T-helper 2 cell (primary cell): ENCODE measurements around the gene GRIK2.

Source experiments
- DNase-seq, 5 experiments: peaks; one replicate each; pipeline versions ENCODE4 v3.0.0 to v3.0.0-alpha.2; 2012 to 2022

Gene GRIK2

GRCh38 chr6:101803136-101803535 is 409.6 kb downstream of the GRIK2 start:
- no peak for DNase-seq

GRCh38 chr6:101806241-101806640 is 412.7 kb downstream of the GRIK2 start:
- no peak for DNase-seq

GRCh38 chr6:101811108-101811507 is 417.6 kb downstream of the GRIK2 start:
- DNase-seq = no peak

GRCh38 chr6:101816716-101817115 is 423.2 kb downstream of the GRIK2 start:
- no peak for DNase-seq

GRCh38 chr6:101818051-101818450 is 424.5 kb downstream of the GRIK2 start:
- no peak for DNase-seq

- DNase-seq = no peak
Observed at GRCh38 chr6:101824551-101825345, 431.2 kb downstream of the GRIK2 start.

- no peak for DNase-seq
Observed at GRCh38 chr6:101826269-101826668, 432.8 kb downstream of the GRIK2 start.

- DNase-seq = no peak
Observed at GRCh38 chr6:101826678-101827077, 433.2 kb downstream of the GRIK2 start.

GRCh38 chr6:101830501-101831031 is 437.1 kb downstream of the GRIK2 start:
- DNase-seq = no peak

GRCh38 chr6:101832371-101832770 is 438.9 kb downstream of the GRIK2 start:
- DNase-seq = no peak

GRCh38 chr6:101840100-101840499 is 446.6 kb downstream of the GRIK2 start:
- DNase-seq = no peak

- DNase-seq = no peak
Observed at GRCh38 chr6:101845172-101845571, 451.7 kb downstream of the GRIK2 start.

GRCh38 chr6:101845621-101846020 is 452.1 kb downstream of the GRIK2 start:
- peak in 2 of 5 experiments; percentile 1 to 17 for DNase-seq

- no peak for DNase-seq
Observed at GRCh38 chr6:101847690-101848089, 454.2 kb downstream of the GRIK2 start.

GRCh38 chr6:101851911-101852310 is 458.4 kb downstream of the GRIK2 start:
- no peak for DNase-seq

GRCh38 chr6:101853231-101854085 is 459.9 kb downstream of the GRIK2 start:
- DNase-seq = no peak

GRCh38 chr6:101876431-101876830 is 482.9 kb downstream of the GRIK2 start:
- DNase-seq = no peak

GRCh38 chr6:101878554-101879276 is 485.2 kb downstream of the GRIK2 start:
- DNase-seq = no peak

- no peak for DNase-seq
Observed at GRCh38 chr6:101879782-101880181, 486.3 kb downstream of the GRIK2 start.

- no peak for DNase-seq
Observed at GRCh38 chr6:101883505-101883904, 490.0 kb downstream of the GRIK2 start.

- DNase-seq = no peak
Observed at GRCh38 chr6:101887532-101887931, 494.0 kb downstream of the GRIK2 start.

- no peak for DNase-seq
Observed at GRCh38 chr6:101907356-101908217, 514.1 kb downstream of the GRIK2 start.
